Measurements from ENCODE around the gene CPM. TPM values are rescaled to one million over a fixed set of nuclear protein-coding genes. Genes with fewer than 3 reads are reported as not detected.

The CPM gene
- total and polyA plus RNA-seq, 10 of the 15 experiments (the other 5 are each of a cell fraction or from before 2014, with no cell fraction given), result 0.06 to 1.7 (median 0.41) TPM

GRCh38 chr12:68865399-68866164 lies 67.4 kb downstream of the CPM start (continued):
- no peak for TF ChIP-seq MAX (IDR thresholded peaks at IDR 0.05; ENCODE audit: low read depth, low read length)

- Histone ChIP-seq H3K27me3 (replicated peaks in 1 of 2; ENCODE audit: control insufficient read depth in 2 of 2, insufficient read depth in 2 of 2, low read length in 1 of 2) (no peaks in the 10 kb centered on the region), H4K20me1 (ENCODE audit: control insufficient read depth, insufficient read depth) (no peaks in the 10 kb centered on the region), H3K4me2 (ENCODE audit: control insufficient read depth, insufficient read depth) (no peak overlapping the region), H3K4me1 (ENCODE audit: control insufficient read depth, insufficient read depth, low read length) (no peaks in the 10 kb centered on the region), H2AFZ (ENCODE audit: control insufficient read depth, low read depth, low read length) (no peak overlapping the region), H3K36me3 (ENCODE audit: control insufficient read depth in 2 of 2, insufficient read depth in 2 of 2, low read length in 1 of 2) (no peaks in the 10 kb centered on the region), H3K4me3 (no peak overlapping the region), H3K27ac (ENCODE audit: control insufficient read depth, insufficient read depth) (no peak overlapping the region), H3K79me2 (ENCODE audit: control insufficient read depth, insufficient read depth, low read length) (no peaks in the 10 kb centered on the region), H3K9me3 (replicated peaks; ENCODE audit: control insufficient read depth, insufficient read depth, low read length) (no peaks in the 10 kb centered on the region), H3K9ac (ENCODE audit: control insufficient read depth, insufficient read depth, low read length) (no peak overlapping the region)
- intact Hi-C loops (cut with micrococcal nuclease; ENCODE audit: unreplicated experiment), result loop anchor here (1.0 to 10.0 kb wide), 2 partner anchors 206 to 390 kb away; no protein-coding TSS in a partner anchor
- CTCF ChIA-PET, result interaction anchor here (2.1 kb wide), 1 partner anchor 210 kb away, joined by 7 read pairs; no protein-coding TSS in a partner anchor
- SMC1A ChIA-PET (ENCODE audit: uncharacterized antibody, unreplicated experiment), result interaction anchor here (0.7 to 3.2 kb wide), 3 partner anchors 10 to 205 kb away, joined by 3 to 12 read pairs (median 5); no protein-coding TSS in a partner anchor
- no peak for TF ChIP-seq KDM1A (IDR thresholded peaks at IDR 0.05; ENCODE audit: borderline replicate concordance)
- TF ChIP-seq JUNB (IDR thresholded peaks at IDR 0.05), result no peak
- TF ChIP-seq TARDBP (IDR thresholded peaks at IDR 0.05; ENCODE audit: borderline replicate concordance), result no peak
- TF ChIP-seq RFX5 (IDR thresholded peaks at IDR 0.05; ENCODE audit: low read depth, low read length), result no peak
- no peak for TF ChIP-seq ZBTB11 (CRISPR knock-in tag; IDR thresholded peaks at IDR 0.05)
- FAIRE-seq, result no peak
- POLR2A ChIA-PET, result no interaction called here
- no TSS peak for BruUV-seq (replicated peaks)
- in situ Hi-C loops (cut with MboI), result no loop called here
- no peak for ATAC-seq
- DNase-seq (ENCODE audit: low read depth, low spot score), result no peak
- RAD21 ChIA-PET (ENCODE audit: unreplicated experiment), result interaction anchor here (1.3 kb wide), 1 partner anchor 205 kb away, joined by 6 read pairs; no protein-coding TSS in a partner anchor
- WGBS (ENCODE audit: insufficient coverage, insufficient replicate concordance, low lambda C conversion rate, missing lambda C conversion rate), result 57% methylated on average over 3 of the region's 3 CpGs
These were observed 68.4 kb downstream of the CPM start for GRCh38 chr12:68864604-68865003.

All from GM12878 (cell line).